ENCODE results near the gene DUSP1.

DUSP1 gene

DNA sequence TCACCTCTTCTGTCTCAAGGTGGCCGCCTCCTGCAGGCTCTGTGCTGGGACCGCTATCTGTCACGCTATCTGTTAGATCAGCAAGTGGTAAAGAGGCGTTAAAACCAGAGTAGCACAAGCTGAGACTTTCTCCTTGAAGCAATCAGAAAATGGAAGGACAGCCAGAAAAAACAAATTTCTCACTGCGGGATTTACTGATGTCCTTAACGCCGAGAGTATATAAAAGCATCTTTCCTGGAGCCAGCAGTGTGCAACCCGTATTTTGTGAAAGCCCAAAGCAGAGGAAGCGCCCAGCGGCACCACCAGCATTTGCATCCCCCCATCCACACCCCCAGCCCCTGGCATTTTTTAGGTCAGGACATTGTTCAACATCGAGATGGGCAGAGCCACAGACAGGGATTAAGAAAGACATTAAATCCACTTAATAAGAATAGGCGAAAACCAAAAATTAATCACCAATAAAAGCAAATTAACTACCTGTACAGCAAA is 48.6 kb downstream of the DUSP1 start:
- TF ChIP-seq, protein P1, sequence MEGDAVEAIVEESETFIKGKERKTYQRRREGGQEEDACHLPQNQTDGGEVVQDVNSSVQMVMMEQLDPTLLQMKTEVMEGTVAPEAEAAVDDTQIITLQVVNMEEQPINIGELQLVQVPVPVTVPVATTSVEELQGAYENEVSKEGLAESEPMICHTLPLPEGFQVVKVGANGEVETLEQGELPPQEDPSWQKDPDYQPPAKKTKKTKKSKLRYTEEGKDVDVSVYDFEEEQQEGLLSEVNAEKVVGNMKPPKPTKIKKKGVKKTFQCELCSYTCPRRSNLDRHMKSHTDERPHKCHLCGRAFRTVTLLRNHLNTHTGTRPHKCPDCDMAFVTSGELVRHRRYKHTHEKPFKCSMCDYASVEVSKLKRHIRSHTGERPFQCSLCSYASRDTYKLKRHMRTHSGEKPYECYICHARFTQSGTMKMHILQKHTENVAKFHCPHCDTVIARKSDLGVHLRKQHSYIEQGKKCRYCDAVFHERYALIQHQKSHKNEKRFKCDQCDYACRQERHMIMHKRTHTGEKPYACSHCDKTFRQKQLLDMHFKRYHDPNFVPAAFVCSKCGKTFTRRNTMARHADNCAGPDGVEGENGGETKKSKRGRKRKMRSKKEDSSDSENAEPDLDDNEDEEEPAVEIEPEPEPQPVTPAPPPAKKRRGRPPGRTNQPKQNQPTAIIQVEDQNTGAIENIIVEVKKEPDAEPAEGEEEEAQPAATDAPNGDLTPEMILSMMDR (IDR thresholded peaks at IDR 0.05): no peak
- peaks cover 7 to 36% (median 17%) of the 10 kb centered on the region in 4 donors for H3K4me1 ChIP-seq
- no peaks in the 10 kb centered on the region for H3K27me3 ChIP-seq
- intact Hi-C loops (cut with DNase I; ENCODE audit: low total_unique reads): no loop called here
- DNase-seq: no peak
- H3K27ac ChIP-seq: peak overlapping the region; percentile 25 to 69
- H3K36me3 ChIP-seq: no peaks in the 10 kb centered on the region
- H3K9me3 ChIP-seq: no peaks in the 10 kb centered on the region
- H3K4me3 ChIP-seq: peak overlapping the region; percentile 8 to 10

DNA sequence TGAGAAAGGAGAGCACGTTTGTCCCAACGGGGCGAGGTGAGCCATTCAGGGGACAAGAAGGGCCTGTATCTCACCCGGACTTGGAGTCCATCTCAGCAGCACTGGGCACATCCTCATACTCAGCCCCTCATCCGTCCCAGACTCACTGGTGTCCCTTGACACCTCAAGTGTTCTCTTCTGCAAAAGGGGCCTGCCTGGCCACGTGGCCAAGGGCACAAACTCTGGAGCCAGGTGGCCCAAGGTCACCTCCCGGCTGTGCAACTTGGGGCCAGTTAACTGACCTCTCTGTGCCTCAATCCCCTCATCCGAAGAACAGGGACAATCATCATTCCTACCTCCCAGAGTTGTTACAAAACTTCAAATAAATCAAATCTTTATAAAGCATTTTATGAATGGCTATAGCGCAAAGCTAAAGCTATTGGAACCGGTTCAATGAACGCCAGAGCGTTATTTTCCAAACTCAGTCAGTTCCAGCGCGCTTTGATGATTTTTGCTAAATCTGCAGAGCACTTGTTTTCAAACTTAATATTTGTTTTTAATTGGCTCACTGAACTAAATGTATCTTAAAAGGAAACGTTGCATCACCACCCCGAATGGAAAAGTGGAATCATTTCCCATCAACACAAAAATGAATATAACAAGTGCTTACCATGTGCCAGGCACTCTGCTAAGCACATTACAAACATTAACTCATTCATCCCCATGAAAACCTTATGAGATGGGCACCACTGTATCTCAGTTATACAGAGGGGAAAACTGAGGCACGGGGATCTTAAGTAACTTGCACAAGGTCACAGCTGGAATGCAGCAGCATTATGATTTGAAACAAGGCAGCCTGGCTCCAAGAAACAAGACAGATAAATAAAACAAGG is 49.3 kb downstream of the DUSP1 start:
- DNase-seq: peak in 1 of 2 donors; percentile 73
- no peaks in the 10 kb centered on the region for H3K36me3 ChIP-seq
- H3K4me3 ChIP-seq: peak overlapping the region; percentile 8 to 10
- H3K27ac ChIP-seq: peak overlapping the region; percentile 25 to 69
- no peaks in the 10 kb centered on the region for H3K9me3 ChIP-seq
- TF ChIP-seq, protein P1 (IDR thresholded peaks at IDR 0.05): no peak
- no peaks in the 10 kb centered on the region for H3K27me3 ChIP-seq
- intact Hi-C loops (cut with DNase I; ENCODE audit: low total_unique reads): no loop called here
- H3K4me1 ChIP-seq: peaks cover 7 to 43% (median 24%) of the 10 kb centered on the region in 4 donors

DNA sequence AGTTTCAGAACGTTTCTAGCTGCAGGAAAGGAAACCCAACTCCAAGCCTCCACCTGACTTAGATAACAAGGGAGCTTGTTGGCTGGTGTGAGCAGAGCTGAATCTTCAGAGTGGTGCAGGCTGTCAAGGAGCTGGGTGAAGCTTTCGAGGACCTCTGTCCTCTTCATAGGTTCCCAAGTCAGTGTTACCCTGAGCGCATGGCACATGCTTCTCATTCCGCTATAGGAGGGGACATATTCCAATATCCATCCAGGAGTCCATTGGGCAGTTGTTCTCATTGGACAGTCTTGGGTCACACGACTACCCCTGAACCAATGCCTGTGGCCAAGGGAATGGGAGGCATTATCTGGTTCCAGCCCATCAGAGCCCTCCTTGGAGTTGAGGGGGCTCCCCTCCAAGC is 50.3 kb downstream of the DUSP1 start:
- TF ChIP-seq, protein P1 (IDR thresholded peaks at IDR 0.05): no peak
- H3K4me1 ChIP-seq: peaks cover 7 to 53% (median 26%) of the 10 kb centered on the region in 4 donors
- DNase-seq: no peak
- H3K27me3 ChIP-seq: no peaks in the 10 kb centered on the region
- H3K9me3 ChIP-seq: no peaks in the 10 kb centered on the region
- peak overlapping the region; percentile 25 to 69 for H3K27ac ChIP-seq
- no peak overlapping the region for H3K4me3 ChIP-seq
- no peaks in the 10 kb centered on the region for H3K36me3 ChIP-seq
- intact Hi-C loops (cut with DNase I; ENCODE audit: low total_unique reads): no loop called here

DNA sequence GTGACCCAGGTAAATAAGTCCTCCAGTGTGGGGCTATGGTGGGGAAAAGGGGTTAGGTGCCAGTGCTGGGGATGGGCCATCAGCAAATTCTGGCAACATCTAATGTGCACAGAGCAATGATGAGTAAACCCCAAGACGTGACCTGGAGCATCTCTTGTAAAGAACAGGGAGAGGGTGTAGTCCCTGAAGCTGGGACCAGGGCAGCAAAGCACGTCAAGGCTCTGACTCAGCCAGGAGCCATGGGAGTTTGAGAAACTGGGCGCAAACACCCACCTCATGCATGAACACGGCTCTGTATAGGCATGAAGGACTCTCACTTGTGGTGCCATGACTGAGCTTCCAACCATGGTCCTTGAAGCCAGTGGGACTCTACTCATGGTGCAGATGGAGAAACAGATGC is 51.8 kb downstream of the DUSP1 start:
- Histone ChIP-seq H3K27me3 (no peaks in the 10 kb centered on the region), H3K4me3 (no peak overlapping the region), H3K27ac (no peak overlapping the region), H3K36me3 (no peaks in the 10 kb centered on the region), H3K4me1 (peaks cover 7 to 68% (median 39%) of the 10 kb centered on the region in 4 donors), H3K9me3 (no peaks in the 10 kb centered on the region)
- DNase-seq: no peak
- TF ChIP-seq, protein P1 (IDR thresholded peaks at IDR 0.05): no peak
- intact Hi-C loops (cut with DNase I; ENCODE audit: low total_unique reads): loop anchor here (5.0 kb wide), 1 partner anchor 153 kb away; no protein-coding TSS in a partner anchor

DNA sequence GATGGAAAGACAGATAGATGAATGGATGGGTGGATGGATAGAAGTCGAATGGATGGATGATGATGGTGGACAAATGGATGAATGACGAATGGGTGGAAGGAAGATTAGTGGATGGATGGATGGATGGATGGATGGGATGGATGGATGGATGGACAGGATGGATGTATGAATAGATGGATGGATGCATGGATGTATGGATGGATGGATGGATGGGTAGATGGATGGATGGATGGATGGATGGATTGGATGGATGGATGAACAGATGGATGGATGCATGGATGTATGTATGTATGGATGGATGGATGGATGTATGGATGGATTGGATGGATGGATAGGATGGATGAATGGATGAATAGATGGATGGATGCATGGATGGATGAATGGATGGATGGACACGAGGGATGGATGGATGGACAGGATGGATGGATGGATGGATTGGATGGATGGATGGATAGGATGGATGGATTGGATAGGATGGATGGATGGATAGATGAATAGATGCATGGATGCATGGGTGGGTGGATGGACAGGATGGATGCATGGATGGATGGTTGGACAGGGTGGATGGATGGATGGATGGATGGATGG is 52.4 kb downstream of the DUSP1 start:
- Histone ChIP-seq H3K4me1 (peaks cover 7 to 74% (median 44%) of the 10 kb centered on the region in 4 donors), H3K4me3 (no peak overlapping the region), H3K27me3 (no peaks in the 10 kb centered on the region), H3K36me3 (no peaks in the 10 kb centered on the region), H3K27ac (no peak overlapping the region), H3K9me3 (no peaks in the 10 kb centered on the region)
- DNase-seq: no peak
- intact Hi-C loops (cut with DNase I; ENCODE audit: low total_unique reads): loop anchor here (5.0 kb wide), 1 partner anchor 154 kb away; no protein-coding TSS in a partner anchor
- TF ChIP-seq, protein P1 (IDR thresholded peaks at IDR 0.05): no peak
